GM23248 (cell line): Measurements from ENCODE around the gene ACSF3. TPM values are rescaled to one million over a fixed set of nuclear protein-coding genes. Genes with fewer than 3 reads are reported as not detected.
"Not testable (repeated sequence)": the region's sequence is repeated elsewhere in the genome, so short reads cannot be mapped to it uniquely, and the experiment has no call there.

ENCODE experiments used
- DNase-seq: peaks from one replicate; pipeline ENCODE4 v3.0.0-alpha.2; 2015
- H2AFZ ChIP-seq: fragments of 200-600 bp; sonication (generic); 2 replicates; pipeline ENCODE4 v1.6.1; 2016; ENCODE audit warnings: antibody characterized with exemption
- H3F3A ChIP-seq: fragments of 200-600 bp; sonication (generic); 2 replicates; pipeline ENCODE4 v1.6.1; 2016; ENCODE audit warnings: mild to moderate bottlenecking, antibody characterized with exemption, mixed run types; ENCODE audit not compliant: insufficient read depth
- H3K27ac ChIP-seq: fragments of 200-600 bp; sonication (generic); 2 replicates; pipeline ENCODE4 v1.5.1; 2016; ENCODE audit warnings: mild to moderate bottlenecking
- H3K27me3 ChIP-seq: fragments of 200-600 bp; sonication (generic); replicated peaks from 2 replicates; pipeline ENCODE4 v1.6.1; 2016; ENCODE audit warnings: mild to moderate bottlenecking; ENCODE audit not compliant: insufficient read depth
- H3K36me3 ChIP-seq: fragments of 200-600 bp; sonication (generic); 2 replicates; pipeline ENCODE4 v1.6.1; 2016; ENCODE audit warnings: low read depth, mild to moderate bottlenecking
- H3K4me1 ChIP-seq: fragments of 200-600 bp; sonication (generic); 2 replicates; pipeline ENCODE4 v1.6.1; 2016; ENCODE audit warnings: mild to moderate bottlenecking; ENCODE audit not compliant: insufficient read depth
- H3K4me2 ChIP-seq: fragments of 200-600 bp; sonication (generic); one replicate; pipeline ENCODE4 v1.6.1; 2016; ENCODE audit warnings: mild to moderate bottlenecking; ENCODE audit not compliant: unreplicated experiment
- H3K4me3 ChIP-seq: fragments of 200-600 bp; sonication (generic); 2 replicates; pipeline ENCODE4 v1.5.1; 2016; ENCODE audit warnings: mild to moderate bottlenecking
- H3K79me2 ChIP-seq: fragments of 200-600 bp; sonication (generic); 2 replicates; pipeline ENCODE4 v1.6.1; 2016; ENCODE audit warnings: mild to moderate bottlenecking; ENCODE audit not compliant: insufficient read depth
- H3K9ac ChIP-seq: fragments of 200-600 bp; sonication (generic); 2 replicates; pipeline ENCODE4 v1.6.1; 2016; ENCODE audit warnings: mild to moderate bottlenecking
- H3K9me2 ChIP-seq: fragments of 200-600 bp; sonication (generic); 2 replicates; pipeline ENCODE4 v1.6.1; 2016; ENCODE audit warnings: mixed run types, mild to moderate bottlenecking, moderate library complexity; ENCODE audit not compliant: insufficient read depth
- H3K9me3 ChIP-seq: fragments of 200-600 bp; sonication (generic); one replicate; pipeline ENCODE4 v1.6.1; 2017; ENCODE audit warnings: low read depth
- H4K20me1 ChIP-seq: fragments of 200-600 bp; sonication (generic); 2 replicates; pipeline ENCODE4 v1.6.0; 2016; ENCODE audit not compliant: insufficient read depth
- EZH2 ChIP-seq: fragments of 200-600 bp; sonication (generic); IDR thresholded peaks from 2 replicates; pipeline ENCODE4 v1.6.1; 2018; ENCODE audit warnings: antibody characterized with exemption, mild to moderate bottlenecking; ENCODE audit not compliant: insufficient read depth, poor library complexity, severe bottlenecking
- EZH2phosphoT487 ChIP-seq: fragments of 200-600 bp; sonication (generic); IDR thresholded peaks from 2 replicates; pipeline ENCODE4 v1.6.1; 2018; ENCODE audit warnings: antibody characterized with exemption, moderate library complexity, mild to moderate bottlenecking, low read depth; ENCODE audit not compliant: insufficient read depth
- WGBS, 2 experiments: methylation state at CpG; one replicate each; pipeline ENCODE4 v1.1.6; 2015 to 2017; ENCODE audit warnings: low lambda C conversion rate in 2 of 2, low coverage in 1 of 2; ENCODE audit errors: missing lambda C conversion rate in 2 of 2; 5-methylcytosine and 5-hydroxymethylcytosine counted together
- in situ Hi-C: fragments of 300-500 bp; cut with MboI; formaldehyde crosslinking; loops from 2 replicates; pipeline ENCODE4 v1.15.0; 2020
- polyA plus RNA-seq: library from polyadenylated mRNA; unstranded; fragments of >200 nt; fragmentation: Nextera tagmentation; extraction: Ambion mirVana; gene quantifications from 2 replicates; pipeline ENCODE4 v1.2.1, GENCODE V29; 2016
- total RNA-seq: library from RNA; depleted of rRNA; stranded (reverse); fragments of >200 nt; shearing (Covaris generic); gene quantifications from 2 replicates; pipeline ENCODE4 v1.2.3, GENCODE V29; 2014

ACSF3 gene
- total and polyA plus RNA-seq, 2 experiments from 2014 or later = 15.9 to 17.1 TPM

GRCh38 chr16:89184933-89185794, 91.5 kb downstream of the ACSF3 start:
- H3K36me3 ChIP-seq = no peaks in the 10 kb centered on the region
- no peak overlapping the region for H3K9ac ChIP-seq
- no peak overlapping the region for H3K27ac ChIP-seq
- peaks cover 13% of the 10 kb centered on the region; the same call in 1 of the 2 replicates for H3F3A ChIP-seq
- H3K4me3 ChIP-seq = no peak overlapping the region
- no peaks in the 10 kb centered on the region for H4K20me1 ChIP-seq
- in situ Hi-C loops = no loop called here
- no peaks in the 10 kb centered on the region for H3K4me1 ChIP-seq
- no peaks in the 10 kb centered on the region for H3K9me2 ChIP-seq
- 45 to 52% methylated on average over 32 to 48 of the region's 48 CpGs for WGBS, 2 experiments
- TF ChIP-seq EZH2phosphoT487 (no peak), EZH2 (no peak)
- no peaks in the 10 kb centered on the region for H3K79me2 ChIP-seq
- H3K4me2 ChIP-seq = no peak overlapping the region
- no peak overlapping the region for H2AFZ ChIP-seq
- peaks cover 10% of the 10 kb centered on the region; the same call in 1 of the 2 replicates for H3K27me3 ChIP-seq
- H3K9me3 ChIP-seq = no peaks in the 10 kb centered on the region
- peak; percentile 44 for DNase-seq

GRCh38 chr16:89185887-89186592, 92.4 kb downstream of the ACSF3 start:
- H3K9me3 ChIP-seq, H3K9ac ChIP-seq, H3K4me3 ChIP-seq, H3K36me3 ChIP-seq, H2AFZ ChIP-seq, H3K4me1 ChIP-seq, H3K79me2 ChIP-seq, H4K20me1 ChIP-seq, H3K27ac ChIP-seq, H3K9me2 ChIP-seq, DNase-seq, H3K27me3 ChIP-seq, in situ Hi-C loops, H3K4me2 ChIP-seq: not testable (repeated sequence)
- TF ChIP-seq EZH2phosphoT487 = peak; percentile 66; the same call in 1 of the 2 replicates
- peaks cover 13% of the 10 kb centered on the region; the same call in 1 of the 2 replicates for H3F3A ChIP-seq
- 93 to 94% methylated on average over 17 to 30 of the region's 30 CpGs for WGBS, 2 experiments

GRCh38 chr16:89186593-89187031, 93.0 kb downstream of the ACSF3 start:
- DNase-seq, H4K20me1 ChIP-seq, H3K9me2 ChIP-seq, H3K4me2 ChIP-seq, H3K79me2 ChIP-seq, H3K9me3 ChIP-seq, H3K27ac ChIP-seq, H3K9ac ChIP-seq, H3K27me3 ChIP-seq, H3K4me3 ChIP-seq, H3K4me1 ChIP-seq, H2AFZ ChIP-seq, in situ Hi-C loops, H3K36me3 ChIP-seq: not testable (repeated sequence)
- 91 to 94% methylated on average over 15 to 20 of the region's 20 CpGs for WGBS, 2 experiments
- H3F3A ChIP-seq = peaks cover 13% of the 10 kb centered on the region; the same call in 1 of the 2 replicates

- peak; percentile 63 for DNase-seq
- Histone ChIP-seq H4K20me1 (no peaks in the 10 kb centered on the region), H3K4me2 (no peak overlapping the region), H3K9me2 (no peaks in the 10 kb centered on the region), H3K9ac (no peak overlapping the region), H2AFZ (no peak overlapping the region), H3F3A (peaks cover 13% of the 10 kb centered on the region; the same call in 1 of the 2 replicates), H3K79me2 (no peaks in the 10 kb centered on the region), H3K27me3 (peaks cover 10% of the 10 kb centered on the region; the same call in 1 of the 2 replicates), H3K27ac (no peak overlapping the region), H3K9me3 (no peaks in the 10 kb centered on the region), H3K4me3 (no peak overlapping the region), H3K36me3 (no peaks in the 10 kb centered on the region), H3K4me1 (no peaks in the 10 kb centered on the region)
- TF ChIP-seq EZH2phosphoT487 (no peak), EZH2 (no peak)
- in situ Hi-C loops = no loop called here
- WGBS, 2 experiments = 56 to 60% methylated on average over 18 to 19 of the region's 19 CpGs
These were observed 93.5 kb downstream of the ACSF3 start for GRCh38 chr16:89187032-89187769.
